GM15510 (cell line): ENCODE data around the gene CRACDL.

Experiments
- POLR2A ChIP-seq: IDR thresholded peaks from 3 replicates; pipeline ENCODE4 v1.6.1; 2011; ENCODE audit warnings: borderline replicate concordance; ENCODE audit not compliant: insufficient read length; ENCODE audit errors: extremely low read depth

CRACDL gene

GRCh38 chr2:98790221-98790620 lies 145.8 kb downstream of the CRACDL start:
- TF ChIP-seq POLR2A = no peak

- no peak for TF ChIP-seq POLR2A
Measured at GRCh38 chr2:98787700-98788099, 148.3 kb downstream of the CRACDL start.

- no peak for TF ChIP-seq POLR2A
Measured at GRCh38 chr2:98786179-98786578, 149.8 kb downstream of the CRACDL start.

GRCh38 chr2:98782570-98782969 lies 153.5 kb downstream of the CRACDL start:
- TF ChIP-seq POLR2A = no peak

GRCh38 chr2:98781822-98782221 lies 154.2 kb downstream of the CRACDL start:
- no peak for TF ChIP-seq POLR2A

- TF ChIP-seq POLR2A = no peak
Measured at GRCh38 chr2:98778741-98779483, 157.1 kb downstream of the CRACDL start.

- no peak for TF ChIP-seq POLR2A
Measured at GRCh38 chr2:98778151-98778550, 157.9 kb downstream of the CRACDL start.

GRCh38 chr2:98777710-98778109 lies 158.3 kb downstream of the CRACDL start:
- TF ChIP-seq POLR2A = no peak

- no peak for TF ChIP-seq POLR2A
Measured at GRCh38 chr2:98777076-98777475, 158.9 kb downstream of the CRACDL start.

- TF ChIP-seq POLR2A = no peak
Measured at GRCh38 chr2:98776136-98776535, 159.9 kb downstream of the CRACDL start.

- no peak for TF ChIP-seq POLR2A
Measured at GRCh38 chr2:98775146-98775986, 160.7 kb downstream of the CRACDL start.

GRCh38 chr2:98773907-98774306 lies 162.1 kb downstream of the CRACDL start:
- no peak for TF ChIP-seq POLR2A

- no peak for TF ChIP-seq POLR2A
Measured at GRCh38 chr2:98773169-98773568, 162.9 kb downstream of the CRACDL start.

- no peak for TF ChIP-seq POLR2A
Measured at GRCh38 chr2:98772536-98772935, 163.5 kb downstream of the CRACDL start.

- TF ChIP-seq POLR2A = no peak
Measured at GRCh38 chr2:98771721-98772524, 164.1 kb downstream of the CRACDL start.
